Measurements from ENCODE around the gene TGFB1. TPM values are rescaled to one million over a fixed set of nuclear protein-coding genes. Genes with fewer than 3 reads are reported as not detected.

Gene TGFB1
- 188 to 197 TPM (median 195 TPM) in 3 replicates for total RNA-seq
- long read RNA-seq, transcript TGFB1-201 (7 exons, 2,769 nt): major isoform, 410 of 486 reads
- long read RNA-seq, partial matches to known transcripts: 8 of 486 reads
- long read RNA-seq, other reads (novel, unspliced or antisense): 68 of 486 reads

DNA sequence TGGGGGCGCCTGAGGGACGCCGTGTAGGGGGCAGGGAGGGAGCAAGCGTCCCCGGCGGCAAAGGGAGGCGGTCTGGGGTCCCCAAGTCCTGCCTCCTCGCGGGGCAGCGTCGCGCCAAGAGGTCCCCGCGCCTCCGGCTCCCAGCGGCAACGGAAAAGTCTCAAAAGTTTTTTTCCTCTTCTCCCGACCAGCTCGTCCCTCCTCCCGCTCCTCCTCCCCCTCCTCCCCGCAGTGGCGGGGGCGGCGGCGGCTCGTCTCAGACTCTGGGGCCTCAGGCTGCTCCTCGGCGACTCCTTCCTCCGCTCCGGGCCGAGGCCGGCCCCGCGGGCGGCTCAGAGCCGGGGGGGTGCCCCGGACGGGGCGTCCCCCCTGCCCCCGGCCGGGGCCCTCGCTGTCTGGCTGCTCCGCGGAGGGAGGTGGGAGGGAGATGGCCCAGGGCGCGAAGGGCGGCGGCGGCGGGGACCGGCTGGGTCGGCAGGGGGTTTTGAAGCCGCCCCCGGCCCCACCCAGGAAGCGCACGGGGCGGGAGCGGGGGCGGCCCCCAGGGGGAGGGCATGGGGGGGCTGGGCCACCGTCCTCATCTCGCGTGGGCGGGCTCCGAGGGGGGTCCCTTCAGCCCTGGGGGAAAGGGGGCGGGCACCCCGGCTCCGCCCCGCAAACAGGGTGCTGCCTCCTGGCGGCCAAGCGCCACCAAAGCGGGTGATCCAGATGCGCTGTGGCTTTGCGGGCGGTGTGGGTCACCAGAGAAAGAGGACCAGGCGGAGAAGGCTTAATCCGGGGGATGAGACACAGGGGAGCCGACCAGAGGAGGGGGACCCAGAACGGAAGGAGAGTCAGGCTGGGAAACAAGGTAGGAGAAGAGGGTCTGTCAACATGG, at the start of gene TGFB1:
TSS of gene TGFB1 (minus strand) at position 457 of the 877 bp plus-strand sequence. CDS start 878 bp downstream, outside the sequence.
- H3K27me3 Mint-ChIP-seq (ENCODE audit: low read depth): no peaks in the 10 kb centered on the region
- no peak for DNase-seq (ENCODE audit: low spot score)
- TF ChIP-seq CTCF (IDR thresholded peaks at IDR 0.05): peak; percentile 98
- H3K9me3 Mint-ChIP-seq (ENCODE audit: low read depth): no peaks in the 10 kb centered on the region
- H3K4me1 Mint-ChIP-seq (ENCODE audit: low read depth): peaks cover 28% of the 10 kb centered on the region
- peak within 1 kb of the TSS; percentile 85 for H3K27ac Mint-ChIP-seq (ENCODE audit: unreplicated experiment)
- H3K36me3 Mint-ChIP-seq (ENCODE audit: low read depth): peaks cover 6% of the 10 kb centered on the region
- peak within 1 kb of the TSS; percentile 98 for H3K4me3 Mint-ChIP-seq (ENCODE audit: unreplicated experiment)

DNA sequence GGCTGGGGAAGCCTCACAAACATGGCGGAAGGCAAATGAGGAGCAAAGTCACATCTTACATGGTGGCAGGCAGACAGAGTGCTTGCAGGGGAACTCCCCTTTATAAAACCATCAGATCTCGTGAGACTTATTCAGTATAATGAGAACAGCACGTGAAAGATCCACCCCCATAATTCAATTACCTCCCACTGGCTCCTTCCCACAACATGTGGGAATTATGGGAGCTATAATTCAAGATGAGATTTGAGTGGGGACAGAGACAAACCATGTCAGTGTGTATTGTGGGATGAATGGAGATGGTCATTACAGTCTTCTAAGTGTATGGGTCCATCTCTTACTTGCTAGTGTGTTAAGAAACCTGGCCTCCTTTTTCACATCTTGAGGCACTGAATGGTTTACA, 48.3 kb upstream of the TGFB1 start:
- H3K4me3 Mint-ChIP-seq (ENCODE audit: unreplicated experiment): no peak overlapping the region
- H3K9me3 Mint-ChIP-seq (ENCODE audit: low read depth): no peaks in the 10 kb centered on the region
- TF ChIP-seq CTCF (IDR thresholded peaks at IDR 0.05): no peak
- no peak for DNase-seq (ENCODE audit: low spot score)
- H3K27ac Mint-ChIP-seq (ENCODE audit: unreplicated experiment): no peak overlapping the region
- peaks cover 21% of the 10 kb centered on the region for H3K4me1 Mint-ChIP-seq (ENCODE audit: low read depth)
- H3K27me3 Mint-ChIP-seq (ENCODE audit: low read depth): no peaks in the 10 kb centered on the region
- H3K36me3 Mint-ChIP-seq (ENCODE audit: low read depth): no peaks in the 10 kb centered on the region

GRCh38 chr19:41401483-41401882, 47.8 kb upstream of the TGFB1 start:
- DNase-seq (ENCODE audit: low spot score): no peak
- H3K9me3 Mint-ChIP-seq (ENCODE audit: low read depth): no peaks in the 10 kb centered on the region
- H3K4me3 Mint-ChIP-seq (ENCODE audit: unreplicated experiment): no peak overlapping the region
- no peaks in the 10 kb centered on the region for H3K27me3 Mint-ChIP-seq (ENCODE audit: low read depth)
- no peak for TF ChIP-seq CTCF (IDR thresholded peaks at IDR 0.05)
- no peaks in the 10 kb centered on the region for H3K36me3 Mint-ChIP-seq (ENCODE audit: low read depth)
- peaks cover 25% of the 10 kb centered on the region for H3K4me1 Mint-ChIP-seq (ENCODE audit: low read depth)
- no peak overlapping the region for H3K27ac Mint-ChIP-seq (ENCODE audit: unreplicated experiment)

- Mint-ChIP-seq H3K27ac (ENCODE audit: unreplicated experiment) (no peak overlapping the region), H3K36me3 (ENCODE audit: low read depth) (no peaks in the 10 kb centered on the region), H3K27me3 (ENCODE audit: low read depth) (no peaks in the 10 kb centered on the region), H3K4me1 (ENCODE audit: low read depth) (peaks cover 35% of the 10 kb centered on the region), H3K4me3 (ENCODE audit: unreplicated experiment) (no peak overlapping the region), H3K9me3 (ENCODE audit: low read depth) (no peaks in the 10 kb centered on the region)
- no peak for TF ChIP-seq CTCF (IDR thresholded peaks at IDR 0.05)
- no peak for DNase-seq (ENCODE audit: low spot score)
Measured at GRCh38 chr19:41399525-41399924, 45.8 kb upstream of the TGFB1 start.

GRCh38 chr19:41399091-41399490, 45.4 kb upstream of the TGFB1 start:
- H3K27ac Mint-ChIP-seq (ENCODE audit: unreplicated experiment): no peak overlapping the region
- no peaks in the 10 kb centered on the region for H3K27me3 Mint-ChIP-seq (ENCODE audit: low read depth)
- no peaks in the 10 kb centered on the region for H3K36me3 Mint-ChIP-seq (ENCODE audit: low read depth)
- peaks cover 35% of the 10 kb centered on the region for H3K4me1 Mint-ChIP-seq (ENCODE audit: low read depth)
- no peak for DNase-seq (ENCODE audit: low spot score)
- no peaks in the 10 kb centered on the region for H3K9me3 Mint-ChIP-seq (ENCODE audit: low read depth)
- peak overlapping the region; percentile 98 for H3K4me3 Mint-ChIP-seq (ENCODE audit: unreplicated experiment)
- no peak for TF ChIP-seq CTCF (IDR thresholded peaks at IDR 0.05)
